Fibroblast of villous mesenchyme (primary cell): ENCODE results near the gene LGALS8. TPM values are rescaled to one million over a fixed set of nuclear protein-coding genes. Genes with fewer than 3 reads are reported as not detected.

ENCODE experiments used
- DNase-seq: peaks from one replicate; pipeline ENCODE4 v3.0.0-alpha.2; 2010; ENCODE audit warnings: low read depth
- H3K4me3 ChIP-seq: 2 replicates; pipeline ENCODE4 v1.5.1; 2011; ENCODE audit warnings: low read depth, mild to moderate bottlenecking, low read length
- CTCF ChIP-seq: IDR thresholded peaks from 2 replicates; pipeline ENCODE4 v1.5.1; 2012; ENCODE audit warnings: low read depth, mild to moderate bottlenecking, low read length; ENCODE audit not compliant: insufficient read depth
- total RNA-seq: library from RNA; depleted of rRNA; stranded (reverse); fragments of >200 nt; gene quantifications from 2 replicates; pipeline ENCODE4 v1.2.3, GENCODE V29; 2012

LGALS8 gene
- total RNA-seq, 1 donor: 47.1 TPM

DNA sequence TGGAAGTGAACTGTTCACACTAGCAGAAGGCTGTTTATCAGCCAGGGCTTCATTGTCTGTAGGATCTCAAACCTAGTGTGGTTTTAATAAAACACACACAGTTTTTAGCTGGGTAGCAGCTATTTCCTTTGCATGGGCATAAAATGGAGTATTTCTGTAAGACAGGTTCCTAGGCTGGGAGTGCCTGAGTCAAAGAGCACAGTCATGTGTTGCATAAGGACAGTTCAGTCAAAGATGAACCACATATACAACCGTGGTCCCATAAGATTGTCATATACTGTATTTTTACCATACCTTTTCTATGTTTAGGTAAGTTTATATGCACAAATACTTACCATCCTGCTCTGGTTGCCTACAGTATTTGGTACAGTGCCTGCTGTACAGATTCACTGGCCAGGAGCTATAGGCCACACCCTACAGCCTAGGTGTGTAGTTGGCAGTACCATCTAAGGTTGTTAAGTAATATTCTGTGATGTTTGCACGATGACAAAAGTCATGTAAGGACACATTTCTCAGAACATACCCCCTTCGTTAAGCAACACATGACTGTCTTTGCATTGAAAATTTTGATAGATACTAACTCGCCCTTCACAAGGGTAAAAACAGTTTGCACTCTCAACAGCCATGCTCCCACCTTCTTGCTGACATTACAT lies 17.2 kb downstream of the LGALS8 start:
- no peak for DNase-seq
- no peak overlapping the region for H3K4me3 ChIP-seq
- TF ChIP-seq CTCF: no peak

GRCh38 chr1:236541710-236542109 lies 17.9 kb downstream of the LGALS8 start:
- no peak for DNase-seq
- TF ChIP-seq CTCF: no peak
- H3K4me3 ChIP-seq: no peak overlapping the region

- H3K4me3 ChIP-seq: no peak overlapping the region
- peak; percentile 3 for TF ChIP-seq CTCF
These were observed 19.4 kb downstream of the LGALS8 start for GRCh38 chr1:236543065-236543669.

DNA sequence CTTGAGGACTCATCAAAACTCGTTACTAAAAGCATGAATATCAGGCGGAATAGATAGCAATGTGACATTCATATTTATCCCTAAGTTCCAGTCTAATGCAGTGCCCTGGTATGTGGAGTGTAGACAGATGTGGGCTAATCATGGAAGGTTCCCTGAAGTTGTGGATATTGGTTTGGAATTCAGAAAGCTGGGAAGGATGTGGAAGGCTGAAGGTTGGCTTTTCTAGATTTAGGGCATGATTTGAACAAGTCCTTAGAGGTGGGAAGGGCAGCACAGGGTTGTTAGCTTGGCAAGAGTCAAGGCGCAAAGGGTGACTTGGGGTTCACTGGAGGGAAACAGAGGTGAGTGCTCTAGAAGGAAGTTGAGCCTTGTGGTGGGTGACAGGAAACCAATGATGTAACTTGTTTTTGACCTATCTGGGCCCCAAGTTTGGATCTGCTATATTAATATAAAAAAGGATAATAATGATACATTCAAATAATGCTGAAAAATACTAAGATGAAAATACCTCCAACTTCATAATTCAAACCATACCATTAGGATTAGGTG lies 21.9 kb downstream of the LGALS8 start:
- TF ChIP-seq CTCF: no peak
- no peak overlapping the region for H3K4me3 ChIP-seq
- no peak for DNase-seq

More at GRCh38 chr1:236543065-236543669, 19.4 kb downstream of the LGALS8 start:
- no peak for DNase-seq

DNA sequence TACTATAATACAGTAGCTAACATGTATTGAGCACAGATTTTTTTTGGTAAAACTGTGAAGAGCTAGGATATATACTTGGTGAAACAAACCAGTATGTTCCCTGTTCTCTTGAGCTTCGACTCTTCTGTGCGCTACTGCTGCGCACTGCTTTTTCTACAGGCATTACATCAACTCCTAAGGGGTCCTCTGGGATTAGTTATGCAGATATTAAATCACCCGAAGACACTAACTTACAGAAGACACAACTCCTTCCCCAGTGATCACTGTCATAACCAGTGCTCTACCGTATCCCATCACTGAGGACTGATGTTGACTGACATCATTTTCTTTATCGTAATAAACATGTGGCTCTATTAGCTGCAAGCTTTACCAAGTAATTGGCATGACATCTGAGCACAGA lies 24.7 kb downstream of the LGALS8 start:
- no peak for DNase-seq

More for the DNA sequence above, 24.7 kb downstream of the LGALS8 start:
- no peak for TF ChIP-seq CTCF
- no peak overlapping the region for H3K4me3 ChIP-seq
